ENCODE measurements around the gene SIGLEC15. TPM values are rescaled to one million over a fixed set of nuclear protein-coding genes. Genes with fewer than 3 reads are reported as not detected.
"Not testable (repeated sequence)": the region's sequence is repeated elsewhere in the genome, so short reads cannot be mapped to it uniquely, and the experiment has no call there.

The SIGLEC15 gene
- total RNA-seq, 1 donor: 0.43 TPM

DNA sequence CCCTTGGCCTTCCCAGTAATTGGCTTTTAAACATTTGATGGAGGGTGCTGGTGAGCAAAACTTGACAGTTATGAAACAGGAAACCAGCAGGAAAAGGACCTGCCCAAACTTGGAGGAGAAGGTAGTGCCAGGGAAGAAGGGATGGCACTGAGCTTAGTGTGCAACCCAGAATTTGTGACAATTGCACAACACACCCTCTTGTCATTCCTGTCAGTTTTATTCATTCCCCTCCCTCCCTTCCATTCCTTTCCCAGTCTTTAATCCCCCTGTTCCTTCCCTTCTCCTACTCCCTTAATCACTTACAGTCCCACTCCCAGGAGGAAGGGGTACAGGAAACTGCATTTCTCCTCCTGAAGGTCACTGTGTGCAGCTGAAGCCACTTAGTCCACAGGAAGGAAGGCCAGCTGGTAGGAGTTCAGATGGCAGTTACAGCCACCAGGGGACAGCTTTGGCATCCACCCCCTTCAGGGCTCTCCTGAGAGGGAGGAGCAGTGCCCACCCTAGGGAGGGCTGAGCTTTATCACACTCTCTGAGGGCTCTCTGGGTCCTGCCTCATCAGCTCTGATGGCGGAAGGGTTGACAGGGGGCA, 24.0 kb upstream of the SIGLEC15 start:
- DNase-seq (ENCODE audit: low read depth): no peak
- H3K4me3 ChIP-seq (ENCODE audit: low read depth, low read length): no peak overlapping the region
- TF ChIP-seq, protein P1, sequence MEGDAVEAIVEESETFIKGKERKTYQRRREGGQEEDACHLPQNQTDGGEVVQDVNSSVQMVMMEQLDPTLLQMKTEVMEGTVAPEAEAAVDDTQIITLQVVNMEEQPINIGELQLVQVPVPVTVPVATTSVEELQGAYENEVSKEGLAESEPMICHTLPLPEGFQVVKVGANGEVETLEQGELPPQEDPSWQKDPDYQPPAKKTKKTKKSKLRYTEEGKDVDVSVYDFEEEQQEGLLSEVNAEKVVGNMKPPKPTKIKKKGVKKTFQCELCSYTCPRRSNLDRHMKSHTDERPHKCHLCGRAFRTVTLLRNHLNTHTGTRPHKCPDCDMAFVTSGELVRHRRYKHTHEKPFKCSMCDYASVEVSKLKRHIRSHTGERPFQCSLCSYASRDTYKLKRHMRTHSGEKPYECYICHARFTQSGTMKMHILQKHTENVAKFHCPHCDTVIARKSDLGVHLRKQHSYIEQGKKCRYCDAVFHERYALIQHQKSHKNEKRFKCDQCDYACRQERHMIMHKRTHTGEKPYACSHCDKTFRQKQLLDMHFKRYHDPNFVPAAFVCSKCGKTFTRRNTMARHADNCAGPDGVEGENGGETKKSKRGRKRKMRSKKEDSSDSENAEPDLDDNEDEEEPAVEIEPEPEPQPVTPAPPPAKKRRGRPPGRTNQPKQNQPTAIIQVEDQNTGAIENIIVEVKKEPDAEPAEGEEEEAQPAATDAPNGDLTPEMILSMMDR (IDR thresholded peaks at IDR 0.05; ENCODE audit: insufficient read depth, low read depth, low read length): no peak

DNA sequence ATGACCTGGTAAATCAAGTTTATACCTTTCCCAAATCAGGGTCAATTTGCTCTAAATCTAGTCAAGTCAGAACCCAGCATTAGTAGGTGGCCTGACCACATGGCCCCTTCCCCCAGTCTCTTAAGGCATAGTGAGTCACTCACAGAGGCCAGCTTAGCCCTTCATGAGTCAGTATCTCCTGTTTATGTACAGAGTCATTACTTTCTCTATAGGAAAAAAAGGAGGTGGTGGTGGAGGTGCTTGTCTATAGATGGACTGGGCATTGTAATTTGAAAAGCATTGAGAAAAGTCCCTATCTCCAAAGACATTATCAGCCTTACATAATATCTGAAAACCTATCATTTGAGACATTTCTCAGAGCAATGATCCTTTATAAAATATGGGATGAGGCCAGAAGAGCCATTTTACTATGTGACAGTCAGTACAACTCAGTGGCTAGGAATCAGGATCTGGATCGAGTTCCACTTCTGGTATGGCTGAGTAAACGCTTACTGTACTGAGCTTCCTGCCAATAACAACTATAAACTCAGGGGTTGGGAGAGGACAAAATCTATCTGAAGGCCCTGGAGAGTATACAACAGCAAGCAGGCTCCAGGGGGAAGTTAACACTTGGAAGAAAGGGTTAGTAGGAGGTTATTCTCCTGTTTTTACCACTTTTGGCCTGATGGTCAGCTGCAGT, 22.5 kb upstream of the SIGLEC15 start:
- DNase-seq (ENCODE audit: low read depth): peak; percentile 95
- H3K4me3 ChIP-seq (ENCODE audit: low read depth, low read length): no peak overlapping the region
- TF ChIP-seq, protein P1 (IDR thresholded peaks at IDR 0.05; ENCODE audit: insufficient read depth, low read depth, low read length): no peak

DNA sequence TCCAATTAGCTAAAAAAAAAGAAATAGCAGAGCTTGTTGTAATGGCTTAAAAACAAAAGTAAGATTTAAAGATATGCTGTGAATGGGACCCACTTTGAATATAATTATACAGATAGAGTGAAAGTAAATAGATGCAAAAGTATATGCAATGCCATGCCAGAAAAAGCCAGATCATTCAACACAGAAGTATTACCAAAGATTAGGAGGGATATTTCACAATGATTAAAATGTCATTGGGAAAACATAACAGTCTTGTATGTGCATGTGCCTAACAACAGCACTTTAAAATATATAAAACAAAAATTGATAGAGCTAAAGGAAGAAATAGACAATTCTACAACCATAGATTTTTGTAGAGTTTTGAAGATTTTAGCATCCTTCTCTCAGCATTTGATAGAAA, 19.9 kb upstream of the SIGLEC15 start:
- TF ChIP-seq, protein P1 (IDR thresholded peaks at IDR 0.05; ENCODE audit: insufficient read depth, low read depth, low read length): no peak
- H3K4me3 ChIP-seq (ENCODE audit: low read depth, low read length): no peak overlapping the region
- peak; percentile 45 for DNase-seq (ENCODE audit: low read depth)

DNA sequence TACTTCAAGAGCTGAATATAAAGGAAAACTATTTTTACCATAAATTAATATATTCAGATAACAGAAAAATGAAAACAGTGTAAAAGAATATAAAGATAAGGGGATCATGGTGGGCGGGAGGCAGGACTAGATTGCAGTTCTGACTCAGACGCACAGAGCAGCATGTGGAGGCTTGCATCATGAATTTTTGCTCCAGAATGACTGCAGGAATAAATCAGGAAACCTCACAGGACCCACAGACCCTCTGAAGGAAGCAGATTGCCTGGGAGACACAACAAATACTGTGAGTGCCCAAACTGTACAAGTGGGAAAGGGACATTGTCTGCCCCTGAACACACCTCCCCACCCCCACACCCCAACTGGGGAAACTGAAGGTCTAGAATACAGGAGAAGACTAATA, 19.2 kb upstream of the SIGLEC15 start:
- TF ChIP-seq, protein P1 (IDR thresholded peaks at IDR 0.05; ENCODE audit: insufficient read depth, low read depth, low read length): no peak
- H3K4me3 ChIP-seq (ENCODE audit: low read depth, low read length): no peak overlapping the region
- peak; percentile 84 for DNase-seq (ENCODE audit: low read depth)

DNA sequence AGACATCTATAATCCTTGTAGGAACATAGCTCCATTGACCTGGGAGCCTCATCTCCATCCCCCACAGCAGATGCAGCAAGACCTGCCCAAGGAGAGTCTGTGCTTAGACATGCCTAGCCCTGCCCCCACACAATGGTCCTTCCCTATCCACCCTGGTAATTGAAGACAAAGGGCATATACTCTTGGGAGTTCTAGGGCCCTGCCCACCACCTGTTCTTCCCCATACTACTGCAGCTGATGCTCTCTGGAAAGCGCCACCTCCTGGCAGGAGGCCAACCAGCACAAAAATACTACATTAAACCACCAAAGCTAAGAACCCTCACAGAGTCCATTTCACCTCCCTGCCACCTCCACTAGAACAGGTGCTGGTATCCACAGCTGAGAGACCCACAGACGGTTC, 18.3 kb upstream of the SIGLEC15 start:
- DNase-seq (ENCODE audit: low read depth); H3K4me3 ChIP-seq (ENCODE audit: low read depth, low read length): not testable (repeated sequence)

DNA sequence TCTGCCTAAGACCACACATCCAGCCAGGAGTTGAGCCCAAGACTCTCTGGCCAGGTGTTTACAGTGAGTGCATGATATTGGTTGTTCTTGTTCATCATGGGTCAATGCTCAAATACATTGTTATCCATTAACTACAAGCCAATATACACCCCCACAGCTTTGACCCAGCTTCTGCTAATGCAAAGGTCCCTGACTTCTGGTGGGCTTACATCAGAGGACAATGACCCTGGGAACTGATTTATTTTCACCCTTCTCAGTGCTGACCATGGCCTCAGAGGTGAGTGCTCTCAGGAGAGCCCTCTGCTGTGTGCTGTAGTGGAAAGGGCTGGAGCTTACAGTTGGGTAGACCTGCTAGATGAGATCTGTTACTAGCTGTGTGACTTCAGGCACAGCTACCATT, 10.7 kb upstream of the SIGLEC15 start:
- not testable (repeated sequence) for H3K4me3 ChIP-seq (ENCODE audit: low read depth, low read length); DNase-seq (ENCODE audit: low read depth)

DNA sequence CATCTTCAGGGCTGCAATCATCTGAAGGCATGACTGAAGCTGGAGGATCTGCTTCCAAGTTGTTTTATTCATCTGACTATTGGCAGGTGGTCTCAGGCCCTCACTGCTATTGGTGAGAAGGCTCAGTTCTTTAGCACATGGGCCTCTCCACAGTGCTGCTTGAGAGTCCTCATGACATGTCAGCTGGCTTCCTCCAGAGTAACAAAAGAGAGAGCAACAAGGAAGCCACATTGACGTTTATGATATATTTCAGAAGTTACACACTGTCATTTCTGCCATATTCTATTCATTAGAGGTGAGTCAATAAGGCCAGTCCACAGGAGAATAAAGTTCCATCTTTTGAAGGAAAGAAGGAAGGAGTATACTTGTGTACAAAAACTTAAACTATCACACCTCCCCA, 7.9 kb upstream of the SIGLEC15 start:
- TF ChIP-seq, protein P1 (IDR thresholded peaks at IDR 0.05; ENCODE audit: insufficient read depth, low read depth, low read length): no peak
- no peak overlapping the region for H3K4me3 ChIP-seq (ENCODE audit: low read depth, low read length)

DNA sequence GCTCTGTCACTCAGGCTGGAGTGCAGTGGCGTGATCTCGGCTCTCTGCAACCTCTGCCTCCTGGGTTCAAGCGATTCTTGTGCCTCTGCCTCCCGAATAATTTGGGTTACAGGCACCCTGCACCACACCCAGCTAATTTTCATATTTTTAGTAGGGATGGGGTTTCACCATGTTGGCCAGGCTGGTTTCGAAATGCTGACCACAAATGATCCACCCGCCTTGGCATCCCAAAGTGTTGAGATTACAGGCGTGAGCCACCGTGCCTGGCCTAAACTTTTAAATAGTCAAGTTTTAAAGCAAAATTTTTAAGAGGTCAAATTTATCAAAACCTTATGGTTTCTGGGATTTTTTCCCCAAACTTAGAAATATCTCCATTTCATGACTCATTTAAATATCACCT, 6.7 kb upstream of the SIGLEC15 start:
- peak; percentile 57 for DNase-seq (ENCODE audit: low read depth)

More for the DNA sequence above, 7.9 kb upstream of the SIGLEC15 start:
- DNase-seq (ENCODE audit: low read depth): no peak

More for the DNA sequence above, 6.7 kb upstream of the SIGLEC15 start:
- not testable (repeated sequence) for H3K4me3 ChIP-seq (ENCODE audit: low read depth, low read length)
